Measurements from ENCODE around the gene APOL6.

APOL6 gene

GRCh38 chr22:35605369-35605680 is 42.9 kb upstream of the APOL6 start:
- no peak for TF ChIP-seq CTCF (IDR thresholded peaks at IDR 0.05; ENCODE audit: insufficient read depth, missing control alignments)
- FAIRE-seq (no peak), DNase-seq (ENCODE audit: insufficient read length, low spot score) (no peak)

- DNase-seq (ENCODE audit: insufficient read length, low spot score) (no peak), FAIRE-seq (no peak)
- no peak for TF ChIP-seq CTCF (IDR thresholded peaks at IDR 0.05; ENCODE audit: insufficient read depth, missing control alignments)
These were observed 42.3 kb upstream of the APOL6 start for GRCh38 chr22:35605851-35606481.

- no peak for FAIRE-seq
- no peak for DNase-seq (ENCODE audit: insufficient read length, low spot score)
- TF ChIP-seq CTCF (IDR thresholded peaks at IDR 0.05; ENCODE audit: insufficient read depth, missing control alignments), result no peak
These were observed 41.3 kb upstream of the APOL6 start for GRCh38 chr22:35606916-35607315.

- DNase-seq (ENCODE audit: insufficient read length, low spot score) (no peak), FAIRE-seq (no peak)
- no peak for TF ChIP-seq CTCF (IDR thresholded peaks at IDR 0.05; ENCODE audit: insufficient read depth, missing control alignments)
These were observed 40.2 kb upstream of the APOL6 start for GRCh38 chr22:35608088-35608487.

- FAIRE-seq, result no peak
- DNase-seq (ENCODE audit: insufficient read length, low spot score), result no peak
- no peak for TF ChIP-seq CTCF (IDR thresholded peaks at IDR 0.05; ENCODE audit: insufficient read depth, missing control alignments)
These were observed 39.0 kb upstream of the APOL6 start for GRCh38 chr22:35609261-35609660.

GRCh38 chr22:35609761-35610160 is 38.5 kb upstream of the APOL6 start:
- FAIRE-seq (no peak), DNase-seq (ENCODE audit: insufficient read length, low spot score) (no peak)
- TF ChIP-seq CTCF (IDR thresholded peaks at IDR 0.05; ENCODE audit: insufficient read depth, missing control alignments), result no peak

- DNase-seq (ENCODE audit: insufficient read length, low spot score) (no peak), FAIRE-seq (no peak)
- TF ChIP-seq CTCF (IDR thresholded peaks at IDR 0.05; ENCODE audit: insufficient read depth, missing control alignments), result no peak
These were observed 37.5 kb upstream of the APOL6 start for GRCh38 chr22:35610741-35611140.

Measured in D721Med (cell line).